CD4-positive, alpha-beta T cell (primary cell): ENCODE results near the gene ABCB9. TPM values are rescaled to one million over a fixed set of nuclear protein-coding genes. Genes with fewer than 3 reads are reported as not detected.
"Not testable (repeated sequence)": the region's sequence is repeated elsewhere in the genome, so short reads cannot be mapped to it uniquely, and the experiment has no call there.

Experiments
- ATAC-seq: fragments of 200-7000 bp; cut with Tn5 transposase; one replicate; pipeline ENCODE4 v1.10.0; 2022; ENCODE audit warnings: mild to moderate bottlenecking; ENCODE audit not compliant: poor library complexity
- CTCF ChIA-PET: fragments of 350-600 bp; sonication (Branson Sonifier 250); formaldehyde crosslinking; loops from one replicate; lab custom pipeline; 2021; ENCODE audit warnings: antibody characterized with exemption, inconsistent platforms; lab: Charles Lee
- POLR2A ChIA-PET: fragments of 350-600 bp; sonication (Branson Sonifier 250); formaldehyde crosslinking; loops from one replicate; lab custom pipeline; 2021; ENCODE audit warnings: antibody characterized with exemption, inconsistent platforms; lab: Charles Lee
- DNase-seq, 14 experiments: peaks; one replicate each; pipeline ENCODE4 v3.0.0-alpha.2; 2013 to 2020; ENCODE audit warnings: mixed read lengths in 2 of 14
- H3K27ac ChIP-seq, 2 donors: one replicate each; pipeline versions ENCODE4 v1.5.1 to v1.7.0; 2013; ENCODE audit warnings: low read length in 2 of 2, low read depth in 1 of 2, mild to moderate bottlenecking in 1 of 2
- H3K27me3 ChIP-seq, 2 experiments: 1 replicate in 1 of 2; 2 replicates in 1 of 2; pipeline versions ENCODE4 v1.6.1 to v1.7.0; 2013; ENCODE audit warnings: low read length in 2 of 2, control low read depth in 1 of 2, mild to moderate bottlenecking in 1 of 2, moderate library complexity in 1 of 2; ENCODE audit not compliant: insufficient read depth in 2 of 2, control insufficient read depth in 1 of 2
- H3K36me3 ChIP-seq: one replicate; pipeline ENCODE4 v1.6.1; 2013; ENCODE audit warnings: low read length, control low read depth; ENCODE audit not compliant: insufficient read depth
- H3K4me1 ChIP-seq: one replicate; pipeline ENCODE4 v1.6.1; 2013; ENCODE audit warnings: low read length, control low read depth; ENCODE audit not compliant: insufficient read depth
- H3K4me3 ChIP-seq: one replicate; pipeline ENCODE4 v1.5.1; 2013; ENCODE audit warnings: mild to moderate bottlenecking, low read length, moderate library complexity
- H3K9me3 ChIP-seq, 2 experiments: 1 replicate in 1 of 2; 2 replicates in 1 of 2; pipeline versions ENCODE4 v1.6.1 to v1.7.0; 2013; ENCODE audit warnings: low read length in 2 of 2, mild to moderate bottlenecking in 2 of 2, control low read depth in 1 of 2, moderate library complexity in 1 of 2; ENCODE audit not compliant: control insufficient read depth in 1 of 2, insufficient read depth in 1 of 2
- H3K27ac Mint-ChIP-seq: one replicate; pipeline ENCODE4 v1.8.0; 2020; ENCODE audit warnings: mixed read lengths
- H3K27me3 Mint-ChIP-seq: one replicate; pipeline ENCODE4 v1.8.0; 2021; ENCODE audit warnings: mixed read lengths
- H3K36me3 Mint-ChIP-seq: one replicate; pipeline ENCODE4 v1.8.0; 2021; ENCODE audit warnings: low read depth, mixed read lengths
- H3K4me1 Mint-ChIP-seq: one replicate; pipeline ENCODE4 v1.8.0; 2021; ENCODE audit warnings: low read depth, mixed read lengths
- H3K4me3 Mint-ChIP-seq: one replicate; pipeline ENCODE4 v1.8.0; 2020; ENCODE audit warnings: mild to moderate bottlenecking, mixed read lengths
- H3K9me3 Mint-ChIP-seq: one replicate; pipeline ENCODE4 v1.8.0; 2020; ENCODE audit warnings: mixed read lengths
- intact Hi-C, 2 experiments: fragments of 100-400 bp; cut with DNase I in 1 of 2; cut with micrococcal nuclease in 1 of 2; formaldehyde crosslinking; loops; one replicate each; pipeline versions ENCODE4 v1.15.1 to v1.9.0; 2023 to 2025; cut with DNase I, micrococcal nuclease
- total RNA-seq, 174 experiments: library from RNA in 2 of 174; stranded (reverse) in 2 of 174; gene quantifications; one replicate each; pipeline ENCODE4 v1.2.3 and lab custom pipeline; 2021 to 2026
- TF ChIP-seq, protein P1 (sequence below): fragments of 200-600 bp; IDR thresholded peaks from one replicate; pipeline ENCODE4 v1.8.0; 2022; ENCODE audit warnings: antibody characterized with exemption, mild to moderate bottlenecking

The ABCB9 gene
- total RNA-seq, 2 experiments from 2014 or later, result 5.4 to 6.2 TPM

- Histone ChIP-seq H3K4me1 (peaks cover 68% of the 10 kb centered on the region), H3K27ac (peak overlapping the region; percentile 83 to 84), H3K4me3 (peak overlapping the region; percentile 64), H3K27me3 (no peaks in the 10 kb centered on the region), H3K9me3 (peaks cover 0 to 3% of the 10 kb centered on the region in 2 experiments), H3K36me3 (no peaks in the 10 kb centered on the region)
- ATAC-seq, result no peak
- TF ChIP-seq, protein P1, sequence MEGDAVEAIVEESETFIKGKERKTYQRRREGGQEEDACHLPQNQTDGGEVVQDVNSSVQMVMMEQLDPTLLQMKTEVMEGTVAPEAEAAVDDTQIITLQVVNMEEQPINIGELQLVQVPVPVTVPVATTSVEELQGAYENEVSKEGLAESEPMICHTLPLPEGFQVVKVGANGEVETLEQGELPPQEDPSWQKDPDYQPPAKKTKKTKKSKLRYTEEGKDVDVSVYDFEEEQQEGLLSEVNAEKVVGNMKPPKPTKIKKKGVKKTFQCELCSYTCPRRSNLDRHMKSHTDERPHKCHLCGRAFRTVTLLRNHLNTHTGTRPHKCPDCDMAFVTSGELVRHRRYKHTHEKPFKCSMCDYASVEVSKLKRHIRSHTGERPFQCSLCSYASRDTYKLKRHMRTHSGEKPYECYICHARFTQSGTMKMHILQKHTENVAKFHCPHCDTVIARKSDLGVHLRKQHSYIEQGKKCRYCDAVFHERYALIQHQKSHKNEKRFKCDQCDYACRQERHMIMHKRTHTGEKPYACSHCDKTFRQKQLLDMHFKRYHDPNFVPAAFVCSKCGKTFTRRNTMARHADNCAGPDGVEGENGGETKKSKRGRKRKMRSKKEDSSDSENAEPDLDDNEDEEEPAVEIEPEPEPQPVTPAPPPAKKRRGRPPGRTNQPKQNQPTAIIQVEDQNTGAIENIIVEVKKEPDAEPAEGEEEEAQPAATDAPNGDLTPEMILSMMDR, result no peak
- H3K9me3 Mint-ChIP-seq, result no peaks in the 10 kb centered on the region
- ChIA-PET CTCF (no interaction called here), POLR2A (interaction anchor here (1.2 to 9.7 kb wide), 4 partner anchors 13 to 80 kb away, joined by 4 to 81 read pairs (median 20); partner anchors contain the start of gene OGFOD2)
- H3K36me3 Mint-ChIP-seq, result peaks cover 27% of the 10 kb centered on the region
- DNase-seq, result peak in 4 of 14 experiments; percentile 35 to 68 (median 58)
- peak overlapping the region; percentile 98 for H3K27ac Mint-ChIP-seq
- intact Hi-C loops, result no loop called here
- peak overlapping the region; percentile 87 for H3K4me3 Mint-ChIP-seq
- peaks cover 95% of the 10 kb centered on the region for H3K4me1 Mint-ChIP-seq
- no peaks in the 10 kb centered on the region for H3K27me3 Mint-ChIP-seq
These were observed 71.8 kb downstream of the ABCB9 start for GRCh38 chr12:122894193-122895121.

DNA sequence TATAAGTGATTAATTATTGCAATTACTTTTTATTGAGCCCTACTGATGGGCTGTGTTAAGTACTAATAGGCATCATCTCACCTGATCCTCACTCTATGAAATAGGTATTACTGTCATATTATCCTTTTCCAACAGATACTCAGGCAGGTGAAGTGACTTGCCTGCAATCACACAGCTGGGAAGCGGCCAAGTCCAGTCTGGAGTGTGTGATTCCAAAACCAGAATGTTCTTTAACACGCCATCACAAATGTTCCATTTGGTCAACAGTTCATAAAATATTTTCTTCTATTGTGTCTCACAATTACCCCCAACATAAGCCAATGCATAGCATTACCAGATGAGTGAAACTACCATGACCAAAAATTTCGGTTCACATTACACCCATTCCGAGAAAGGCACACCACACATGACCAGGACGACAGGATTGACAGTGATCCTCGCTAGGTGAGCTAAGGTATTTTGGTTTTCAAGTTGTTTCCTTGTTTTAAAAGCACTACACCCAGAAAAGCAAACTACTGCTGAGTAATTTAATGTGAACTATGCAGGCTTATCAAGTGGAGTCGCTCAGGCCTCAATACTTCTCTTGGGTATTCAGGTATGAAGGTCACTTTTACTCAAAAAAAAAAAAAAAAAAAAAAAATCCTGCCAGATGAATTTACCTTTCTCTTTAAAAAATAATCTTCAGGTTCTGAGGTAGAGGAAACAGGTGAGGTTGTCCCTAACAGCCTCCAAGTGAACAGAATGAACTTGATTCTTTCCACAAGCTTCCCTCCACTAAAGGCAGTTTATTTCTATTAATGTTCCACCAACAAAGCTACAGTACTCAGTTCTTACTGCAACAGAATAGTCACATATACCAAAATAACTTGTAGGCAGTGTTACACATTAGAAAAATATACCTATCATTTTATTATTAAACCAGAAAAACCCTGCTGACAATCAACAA, 72.8 kb downstream of the ABCB9 start:
- Mint-ChIP-seq H3K27me3 (no peaks in the 10 kb centered on the region), H3K36me3 (peaks cover 28% of the 10 kb centered on the region), H3K9me3 (no peaks in the 10 kb centered on the region), H3K27ac (peak overlapping the region; percentile 98), H3K4me3 (peak overlapping the region; percentile 87), H3K4me1 (peaks cover 94% of the 10 kb centered on the region)
- Histone ChIP-seq H3K27ac (no peak overlapping the region), H3K4me1 (peaks cover 69% of the 10 kb centered on the region), H3K36me3 (no peaks in the 10 kb centered on the region), H3K4me3 (no peak overlapping the region), H3K27me3 (no peaks in the 10 kb centered on the region), H3K9me3 (peaks cover 0 to 3% of the 10 kb centered on the region in 2 experiments)
- ChIA-PET POLR2A (interaction anchor here (1.3 to 9.7 kb wide), 2 partner anchors 22 to 57 kb away, joined by 4 to 81 read pairs; no protein-coding TSS in a partner anchor), CTCF (no interaction called here)
- DNase-seq, result no peak
- intact Hi-C loops, result no loop called here
- ATAC-seq, result no peak
- TF ChIP-seq, protein P1, result no peak

- CTCF ChIA-PET, H3K36me3 ChIP-seq, H3K27me3 Mint-ChIP-seq, H3K27ac Mint-ChIP-seq, H3K27me3 ChIP-seq, ATAC-seq, H3K4me3 ChIP-seq, H3K27ac ChIP-seq, H3K9me3 ChIP-seq, POLR2A ChIA-PET, intact Hi-C loops, DNase-seq, H3K9me3 Mint-ChIP-seq: not testable (repeated sequence)
- Mint-ChIP-seq H3K36me3 (peaks cover 32% of the 10 kb centered on the region), H3K4me3 (peak overlapping the region; percentile 43), H3K4me1 (peaks cover 94% of the 10 kb centered on the region)
- peaks cover 67% of the 10 kb centered on the region for H3K4me1 ChIP-seq
These were observed 73.5 kb downstream of the ABCB9 start for GRCh38 chr12:122892724-122893123.
